Activated CD8-positive, alpha-beta memory T cell treated with anti-CD3 and anti-CD28 coated beads, Interleukin-2, amount 50 U/mL, for 24 hours (primary cell): ENCODE data around the gene PDZK1IP1.

Source experiments
- DNase-seq: peaks from one replicate; pipeline ENCODE4 v3.0.0-alpha.2; 2020; ENCODE audit errors: extremely low read depth

Gene PDZK1IP1

DNA sequence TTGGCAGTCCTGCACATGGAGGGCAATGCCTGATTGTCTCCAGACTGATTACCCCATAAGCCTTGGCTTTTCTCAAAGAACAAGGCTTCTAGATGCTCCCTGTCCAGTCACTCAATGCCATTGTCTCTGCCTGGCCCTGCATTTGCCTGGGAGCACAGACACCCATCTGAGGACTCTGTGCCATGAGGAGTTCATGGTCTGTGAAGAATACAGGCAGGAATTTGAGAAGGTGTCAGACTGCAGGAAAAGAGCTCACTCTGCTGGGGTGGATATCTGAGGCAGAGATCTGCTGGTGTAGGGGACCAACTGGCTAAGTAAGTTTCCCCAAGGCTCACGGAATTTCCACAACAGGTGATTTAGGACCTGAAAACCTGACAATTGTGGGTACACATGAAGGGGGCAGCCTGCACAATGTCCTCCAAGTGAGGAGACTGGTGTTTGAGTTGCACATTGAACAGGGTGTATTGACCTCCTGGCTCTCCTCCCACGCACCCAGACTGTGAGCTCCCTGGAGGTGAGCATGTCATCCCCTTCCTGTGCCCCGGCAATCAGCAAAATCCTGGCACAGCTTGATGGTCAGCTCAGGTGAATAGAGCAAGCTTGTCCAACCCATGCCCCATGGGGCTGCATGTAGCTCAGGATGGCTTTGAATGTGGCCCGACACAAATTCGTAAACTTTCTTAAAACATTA is 51.8 kb downstream of the PDZK1IP1 start:
- no peak for DNase-seq

DNA sequence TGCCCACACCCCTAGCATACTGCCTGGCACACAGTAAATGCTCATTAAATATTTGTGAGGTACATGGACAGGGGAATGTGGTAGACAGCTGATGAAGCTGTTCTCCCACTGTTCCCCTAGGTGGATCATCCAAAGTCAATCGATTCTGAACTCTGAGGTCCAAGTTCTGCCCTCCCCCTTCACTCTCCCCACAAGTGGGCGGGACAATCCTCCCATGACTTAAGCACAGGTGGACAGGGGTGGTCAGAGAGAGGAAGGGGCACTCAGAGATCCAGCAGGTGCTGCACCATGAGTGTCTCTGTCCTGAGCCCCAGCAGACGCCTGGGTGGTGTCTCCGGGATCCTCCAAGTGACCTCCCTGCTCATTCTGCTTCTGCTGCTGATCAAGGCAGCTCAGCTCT is 52.6 kb downstream of the PDZK1IP1 start, which contains the start of gene CYP4A22:
CYP4A22 (plus strand) TSS at position 244 of the 400 bp plus-strand sequence; CDS start at position 289, 45 bp downstream.
- DNase-seq: no peak
